ENCODE data around the gene IDUA. TPM values are rescaled to one million over a fixed set of nuclear protein-coding genes. Genes with fewer than 3 reads are reported as not detected.

Gene IDUA
- total and polyA plus RNA-seq, 10 of the 15 experiments (the other 5 are each of a cell fraction or from before 2014, with no cell fraction given): 0.05 to 7.6 (median 1.4) TPM; not detected in 1

GRCh38 chr4:1030559-1030958 is 43.7 kb downstream of the IDUA start:
- intact Hi-C loops (cut with micrococcal nuclease; ENCODE audit: unreplicated experiment): no loop called here
- RAD21 ChIA-PET (ENCODE audit: unreplicated experiment): no interaction called here

More at GRCh38 chr4:1030559-1030958, 43.7 kb downstream of the IDUA start:
- ChIA-PET POLR2A (no interaction called here), SMC1A (ENCODE audit: uncharacterized antibody, unreplicated experiment) (no interaction called here), CTCF (no interaction called here)
- H3K4me3 ChIP-seq: no peak overlapping the region
- no TSS peak for BruUV-seq (replicated peaks)
- no peak for DNase-seq (ENCODE audit: low read depth, low spot score)
- no peak overlapping the region for H3K4me2 ChIP-seq (ENCODE audit: control insufficient read depth, insufficient read depth)
- no peaks in the 10 kb centered on the region for H3K79me2 ChIP-seq (ENCODE audit: control insufficient read depth, insufficient read depth, low read length)
- no peaks in the 10 kb centered on the region for H3K36me3 ChIP-seq (ENCODE audit: control insufficient read depth in 2 of 2, insufficient read depth in 2 of 2, low read length in 1 of 2)
- no peak for FAIRE-seq
- in situ Hi-C loops (cut with MboI): no loop called here
- peaks cover 6% of the 10 kb centered on the region for H3K4me1 ChIP-seq (ENCODE audit: control insufficient read depth, insufficient read depth, low read length)
- no peaks in the 10 kb centered on the region for H4K20me1 ChIP-seq (ENCODE audit: control insufficient read depth, insufficient read depth)
- TF ChIP-seq SREBF1 (IDR thresholded peaks at IDR 0.05; ENCODE audit: low read length) (no peak), ZNF274 (IDR thresholded peaks at IDR 0.05; ENCODE audit: insufficient read depth, insufficient read length) (no peak), ETV6 (conservative IDR thresholded peaks at IDR 0.05 in 1 of 2, IDR thresholded peaks at IDR 0.05 in 1 of 2; ENCODE audit: borderline replicate concordance in 1 of 2, low read depth in 1 of 2) (no peak), SMAD5 (IDR thresholded peaks at IDR 0.05; ENCODE audit: low read depth) (no peak), ZNF687 (IDR thresholded peaks at IDR 0.05) (no peak), CEBPB (IDR thresholded peaks at IDR 0.05; ENCODE audit: borderline replicate concordance in 1 of 2, low read depth in 2 of 2, low read length in 2 of 2) (no peak), JUNB (IDR thresholded peaks at IDR 0.05) (no peak), KAT2A (conservative IDR thresholded peaks at IDR 0.05; ENCODE audit: control insufficient read depth, low read depth, low read length) (no peak)
- no peak overlapping the region for H2AFZ ChIP-seq (ENCODE audit: control insufficient read depth, low read depth, low read length)
- no peaks in the 10 kb centered on the region for H3K9me3 ChIP-seq (replicated peaks; ENCODE audit: control insufficient read depth, insufficient read depth, low read length)
- H3K9ac ChIP-seq (ENCODE audit: control insufficient read depth, insufficient read depth, low read length): no peak overlapping the region
- 39% methylated on average over 16 of the region's 16 CpGs for WGBS (ENCODE audit: insufficient coverage, insufficient replicate concordance, low lambda C conversion rate, missing lambda C conversion rate)
- H3K27me3 ChIP-seq (replicated peaks in 1 of 2; ENCODE audit: control insufficient read depth in 2 of 2, insufficient read depth in 2 of 2, low read length in 1 of 2): no peaks in the 10 kb centered on the region
- H3K27ac ChIP-seq (ENCODE audit: control insufficient read depth, insufficient read depth): no peak overlapping the region
- ATAC-seq: no peak

Data from GM12878 (cell line).